Measurements from ENCODE around the gene ABHD5. TPM values are rescaled to one million over a fixed set of nuclear protein-coding genes. Genes with fewer than 3 reads are reported as not detected.
A peak's percentile ranks its signal among the peaks of the same experiment; 100 is the strongest.

Gene ABHD5
- polyA plus RNA-seq, 12 donors: 8.2 to 15.5 (median 10.4) TPM; not detected in 1

DNA sequence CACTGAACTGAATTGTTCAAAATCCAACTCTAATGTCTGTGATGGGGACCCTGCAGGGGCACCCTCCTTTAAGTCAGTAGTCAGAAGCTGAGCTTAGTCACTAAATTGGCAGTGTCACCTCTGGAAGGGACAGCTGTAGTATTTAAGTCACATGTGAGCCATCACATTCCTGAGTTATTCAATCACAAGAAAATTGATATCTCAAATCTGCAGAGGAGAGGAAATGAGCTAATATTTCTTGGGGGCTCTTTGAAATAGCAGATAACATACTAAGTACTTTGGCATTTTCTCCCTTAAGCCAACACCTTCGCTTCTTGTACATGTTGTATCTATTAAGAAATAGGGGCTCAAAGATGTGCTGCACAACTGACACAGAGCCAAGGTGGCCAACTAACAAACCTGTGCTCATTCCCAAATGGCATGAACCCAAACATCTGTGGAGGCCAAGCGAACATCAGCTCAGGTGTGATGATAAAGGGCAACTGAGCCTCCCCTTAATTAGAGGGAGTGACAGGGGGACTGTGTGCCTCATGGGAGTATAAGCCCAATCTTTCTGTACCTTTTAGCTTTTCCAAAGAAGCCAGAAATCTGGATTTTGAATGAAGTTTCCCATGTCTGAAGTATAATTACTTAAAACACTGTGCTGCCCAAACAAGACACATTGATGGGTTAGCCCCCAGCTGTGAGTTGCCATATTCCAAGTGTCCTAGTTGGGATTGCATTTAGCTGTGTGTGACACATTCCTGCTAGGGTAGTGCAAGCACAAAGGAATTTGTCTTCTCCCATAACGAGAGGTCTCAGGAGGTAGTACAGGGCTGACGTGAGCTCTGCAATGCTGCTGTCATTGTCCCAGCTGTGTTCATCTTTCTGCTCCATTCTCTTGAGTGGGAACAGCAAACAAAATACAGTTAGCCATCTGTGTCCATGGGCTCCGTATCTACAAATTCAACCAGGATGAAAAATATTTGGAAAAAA is 63.3 kb downstream of the ABHD5 start:
- no peak for DNase-seq

DNA sequence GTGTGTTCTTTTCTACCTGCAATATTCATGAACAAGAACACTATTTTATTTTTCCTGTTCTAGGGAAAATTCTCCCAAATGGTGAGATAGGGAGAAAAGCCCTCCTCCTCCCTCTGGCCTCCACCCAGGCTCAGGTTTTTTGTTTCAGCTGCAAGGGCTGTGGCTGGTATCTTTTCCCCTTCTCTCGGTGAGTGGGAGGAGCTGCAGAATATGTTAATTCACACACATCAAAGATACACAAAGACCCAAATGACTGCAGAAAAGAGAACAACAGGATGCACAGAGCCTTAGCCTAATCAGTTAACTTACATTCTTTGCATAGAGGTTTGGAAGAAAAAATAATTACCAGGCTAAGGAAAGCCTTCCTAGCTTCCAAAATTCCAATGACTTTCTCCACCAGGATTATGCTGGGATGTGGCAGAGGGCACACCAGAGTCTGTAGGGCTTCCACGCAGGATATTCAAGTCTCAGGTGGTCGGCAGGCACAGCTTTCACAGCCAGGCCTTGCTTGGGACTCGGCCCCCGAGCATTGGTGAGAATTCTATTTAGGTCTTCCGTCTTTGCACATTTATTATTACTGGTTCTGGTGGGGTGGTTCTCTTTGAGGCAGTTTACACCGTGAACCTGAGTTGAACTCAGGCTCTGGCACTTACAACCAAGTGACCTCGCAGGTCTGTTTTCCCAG is 64.9 kb downstream of the ABHD5 start:
- DNase-seq: no peak

DNA sequence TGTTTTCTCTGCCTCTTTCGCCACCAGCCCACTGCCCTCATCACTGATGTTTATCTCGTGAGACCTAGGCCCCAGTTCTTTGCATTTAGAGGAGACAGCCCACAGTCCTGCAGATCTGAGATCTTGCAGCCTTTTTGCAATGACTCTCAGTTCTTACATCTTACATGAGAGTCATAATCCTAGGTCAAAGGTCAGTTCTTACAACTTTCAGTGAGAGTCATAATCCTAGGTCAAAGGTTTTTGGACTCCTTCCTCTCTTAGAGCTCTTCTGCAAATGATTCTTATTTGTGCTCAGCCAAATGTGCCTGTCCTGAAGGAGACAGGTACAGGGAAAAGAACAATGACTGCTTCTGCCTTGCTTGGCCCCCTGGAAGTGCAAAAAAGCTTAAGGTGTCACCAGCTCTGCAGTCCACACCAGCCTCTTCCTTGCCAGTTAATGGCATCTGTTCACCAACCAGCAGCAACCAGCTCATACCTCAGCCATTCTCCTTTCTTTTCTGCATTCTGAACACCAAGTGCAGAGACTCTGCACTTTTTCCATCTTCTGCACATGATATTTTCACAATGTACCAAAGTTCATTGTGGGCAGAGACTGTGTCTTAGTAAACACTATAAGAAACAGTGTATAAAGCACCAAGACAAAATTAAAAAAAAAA is 67.1 kb downstream of the ABHD5 start:
- DNase-seq: no peak

DNA sequence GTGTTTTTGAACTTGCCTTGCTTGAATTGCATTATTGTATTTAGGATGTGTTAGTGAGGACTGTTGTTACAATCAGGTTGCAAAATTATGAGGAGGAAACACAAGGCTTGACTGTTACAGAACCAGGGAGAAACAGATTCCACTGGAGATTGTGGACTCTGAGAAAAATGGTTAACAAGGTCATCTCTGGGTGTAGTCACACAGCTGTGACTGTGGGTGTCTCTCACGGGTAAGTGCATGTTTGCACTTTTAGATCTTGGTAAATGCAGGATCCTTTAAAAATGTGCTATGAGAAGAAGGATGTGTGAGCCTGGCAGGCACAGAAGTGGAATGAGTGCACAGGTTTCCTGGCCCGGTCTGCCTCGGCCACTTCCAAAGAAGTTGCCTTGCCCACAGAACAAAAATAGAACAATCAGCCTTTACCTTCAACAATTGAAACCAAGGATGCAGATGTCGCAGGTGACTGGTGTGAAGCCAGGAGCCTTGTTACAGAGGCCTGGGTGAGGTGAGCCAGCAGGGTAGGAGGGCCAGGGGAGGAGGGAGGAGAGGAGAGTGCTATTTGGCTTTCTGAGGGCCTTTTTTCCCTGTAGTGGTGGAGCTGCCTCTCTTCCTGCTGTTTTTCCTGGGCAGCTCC is 68.0 kb downstream of the ABHD5 start:
- DNase-seq: no peak

DNA sequence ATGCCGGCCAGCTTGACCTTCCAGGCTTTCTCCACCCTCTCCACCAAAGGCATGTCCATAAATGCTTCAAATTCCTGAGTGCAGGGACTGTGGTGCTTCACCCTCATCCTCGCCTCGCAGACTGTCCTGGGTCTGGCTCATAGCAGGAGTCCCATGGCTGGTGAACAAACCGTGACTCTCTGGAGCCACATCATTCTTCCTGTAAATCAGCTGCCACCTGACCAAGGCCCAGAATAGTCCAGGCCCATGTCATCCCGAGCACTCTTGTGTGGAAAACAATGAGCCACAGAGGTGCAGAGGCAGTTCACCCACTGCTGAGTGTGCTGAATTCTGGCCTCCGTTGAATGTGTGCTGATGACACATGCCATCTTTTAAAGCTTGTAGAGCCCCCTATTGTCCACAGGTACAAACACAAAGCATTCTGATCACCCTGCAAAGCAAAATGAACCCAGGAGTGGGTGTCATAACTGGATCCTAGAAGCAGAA is 68.6 kb downstream of the ABHD5 start:
- no peak for DNase-seq

DNA sequence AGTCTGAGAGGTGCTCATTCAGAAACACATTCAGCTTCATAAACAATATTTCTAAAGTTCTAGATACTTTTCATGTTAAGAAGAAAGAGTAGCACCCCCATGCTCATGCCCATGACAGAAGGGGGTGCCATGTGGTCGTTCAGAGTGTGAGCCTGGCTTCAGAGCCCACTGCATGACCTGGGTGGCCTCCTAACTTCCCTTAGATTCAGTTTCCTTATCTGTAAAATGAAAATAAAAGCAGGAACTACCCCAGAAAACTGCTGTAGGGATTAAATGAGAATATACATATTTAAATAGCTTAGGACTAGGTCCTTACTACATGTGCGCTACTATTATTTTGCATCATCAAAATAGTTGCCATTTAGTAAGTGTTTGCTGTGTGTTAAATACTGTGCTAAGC is 69.2 kb downstream of the ABHD5 start:
- DNase-seq: no peak

DNA sequence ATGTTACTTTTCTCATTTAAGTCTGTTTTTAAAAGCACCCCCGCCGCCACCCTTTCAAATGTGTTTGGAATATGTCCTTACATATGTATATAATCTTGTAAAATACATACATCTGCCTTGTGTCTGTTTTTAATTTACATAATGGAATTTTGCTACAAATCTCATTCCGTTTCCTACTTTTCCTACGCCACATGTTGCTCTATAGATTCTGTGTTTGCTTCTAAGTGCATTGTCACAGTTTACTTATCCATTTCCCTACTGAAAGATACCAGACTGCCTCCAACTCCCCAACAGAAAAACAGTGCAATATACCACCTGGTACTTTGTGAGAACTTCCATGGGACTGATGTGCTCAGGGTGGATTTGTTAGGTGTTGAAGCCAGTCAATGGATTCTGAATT is 70.2 kb downstream of the ABHD5 start:
- no peak for DNase-seq

DNA sequence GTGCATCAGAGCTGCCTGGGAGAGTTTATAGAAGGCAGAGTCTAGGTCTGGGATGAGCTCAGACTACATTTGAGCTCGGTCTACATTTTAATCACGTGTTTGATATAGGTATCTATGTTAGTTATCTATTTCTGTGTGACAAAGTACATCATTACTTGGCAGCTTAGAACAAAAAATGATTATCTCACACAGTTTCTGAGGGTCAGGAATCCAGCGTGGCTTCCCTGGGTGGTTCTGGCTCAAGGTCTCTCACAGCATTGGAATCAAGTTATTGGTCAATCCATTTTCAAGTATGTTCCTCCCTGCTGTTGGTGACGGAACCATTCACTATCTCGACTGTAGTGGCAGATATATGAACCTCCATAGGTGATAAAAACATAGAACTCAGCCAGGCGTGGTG is 71.7 kb downstream of the ABHD5 start:
- DNase-seq: no peak

DNA sequence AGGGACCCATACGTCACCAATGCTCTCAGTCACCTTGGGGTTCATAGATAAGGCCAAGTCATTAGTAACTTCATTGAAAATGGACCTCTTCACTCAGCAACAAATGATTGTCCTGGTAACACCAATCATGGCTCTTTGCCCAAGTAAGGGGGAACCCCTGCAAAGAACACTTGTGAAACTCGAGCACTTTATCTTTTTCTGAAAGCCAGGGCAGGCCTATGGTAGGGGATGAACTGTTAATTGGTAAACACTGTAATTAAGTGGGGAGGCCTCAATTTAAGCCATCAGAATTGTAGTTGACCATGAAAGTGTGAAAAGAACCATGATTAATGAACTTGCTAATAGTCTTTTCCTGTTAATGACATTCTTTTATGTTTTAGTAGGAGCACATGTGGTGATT is 73.3 kb downstream of the ABHD5 start:
- no peak for DNase-seq

DNA sequence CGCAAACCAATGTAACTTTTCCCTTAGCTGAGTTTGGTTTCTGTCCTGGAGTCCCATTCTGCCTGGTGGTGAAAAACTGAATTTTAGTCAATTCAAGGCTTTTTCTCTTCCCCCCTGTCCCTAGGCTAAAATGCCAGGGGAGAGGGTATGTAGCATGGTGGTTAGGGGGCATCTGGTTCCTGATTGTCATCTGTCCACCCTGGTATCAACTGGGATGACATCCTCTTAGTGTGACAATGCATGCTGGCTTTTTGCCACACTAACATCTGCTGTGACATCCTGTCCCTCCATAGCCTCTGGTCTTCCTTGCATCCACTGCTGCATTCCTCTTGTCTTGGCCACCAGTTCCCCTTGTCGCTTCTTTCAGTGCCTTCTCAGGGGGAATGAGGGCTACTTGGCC is 73.7 kb downstream of the ABHD5 start:
- DNase-seq: no peak

DNA sequence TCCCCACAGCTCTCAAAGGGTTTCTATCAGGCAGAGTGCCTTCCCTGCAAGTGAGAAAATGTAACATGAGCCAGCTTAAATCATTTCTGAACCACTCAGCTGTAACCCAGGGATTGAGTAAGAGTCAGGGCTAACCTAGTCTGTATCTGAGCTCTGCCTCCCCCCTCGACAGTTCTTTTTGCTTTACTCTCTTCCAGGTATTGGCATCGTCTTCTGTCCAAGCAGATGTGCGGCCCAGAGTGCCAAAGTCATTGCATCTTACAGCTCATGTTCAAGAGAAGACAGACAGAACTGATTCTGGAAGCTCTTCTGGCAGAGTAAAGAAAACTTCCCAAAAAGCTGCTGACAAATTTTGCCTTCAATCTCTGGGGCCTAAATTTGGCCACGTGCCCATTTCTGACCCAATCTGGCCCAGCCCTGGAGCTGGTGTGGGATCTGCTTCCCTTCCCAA is 74.8 kb downstream of the ABHD5 start:
- DNase-seq: peak; percentile 48

DNA sequence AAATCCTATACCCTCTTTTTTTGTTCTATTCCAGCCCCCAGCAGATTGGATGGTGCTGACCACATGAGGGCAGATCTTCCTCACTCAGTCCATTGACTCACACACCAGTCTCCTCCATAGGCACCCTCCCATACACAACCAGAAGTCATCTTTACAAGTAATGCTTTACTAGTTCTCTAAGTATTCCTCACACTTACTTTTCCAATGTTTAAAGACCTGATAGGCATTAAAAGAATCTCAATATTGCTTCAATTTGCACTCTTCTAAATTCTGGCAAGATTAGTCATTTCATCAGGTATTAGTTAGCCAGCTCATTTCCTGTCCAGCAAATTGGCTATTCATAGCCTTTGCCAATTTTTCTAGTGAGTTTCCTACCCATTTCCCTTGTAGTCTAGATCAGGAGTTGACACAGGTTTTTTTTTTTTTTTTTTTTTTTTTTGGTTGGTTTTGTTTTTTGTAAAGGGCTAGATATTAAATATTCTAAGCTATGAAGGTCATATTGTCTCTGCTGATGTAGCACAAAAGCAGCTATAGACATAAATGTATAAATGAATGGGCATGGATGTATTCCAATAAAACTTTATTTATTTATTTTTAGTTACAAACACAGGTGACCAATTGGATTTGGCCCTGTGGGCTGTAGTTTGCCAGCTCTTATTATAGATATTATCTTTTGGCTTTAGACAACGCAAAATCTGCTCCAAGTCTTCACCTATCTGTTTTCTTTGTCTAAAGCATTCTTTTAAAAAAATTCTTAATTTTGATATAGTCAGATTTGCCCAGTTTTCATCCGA is 76.1 kb downstream of the ABHD5 start:
- DNase-seq: no peak

DNA sequence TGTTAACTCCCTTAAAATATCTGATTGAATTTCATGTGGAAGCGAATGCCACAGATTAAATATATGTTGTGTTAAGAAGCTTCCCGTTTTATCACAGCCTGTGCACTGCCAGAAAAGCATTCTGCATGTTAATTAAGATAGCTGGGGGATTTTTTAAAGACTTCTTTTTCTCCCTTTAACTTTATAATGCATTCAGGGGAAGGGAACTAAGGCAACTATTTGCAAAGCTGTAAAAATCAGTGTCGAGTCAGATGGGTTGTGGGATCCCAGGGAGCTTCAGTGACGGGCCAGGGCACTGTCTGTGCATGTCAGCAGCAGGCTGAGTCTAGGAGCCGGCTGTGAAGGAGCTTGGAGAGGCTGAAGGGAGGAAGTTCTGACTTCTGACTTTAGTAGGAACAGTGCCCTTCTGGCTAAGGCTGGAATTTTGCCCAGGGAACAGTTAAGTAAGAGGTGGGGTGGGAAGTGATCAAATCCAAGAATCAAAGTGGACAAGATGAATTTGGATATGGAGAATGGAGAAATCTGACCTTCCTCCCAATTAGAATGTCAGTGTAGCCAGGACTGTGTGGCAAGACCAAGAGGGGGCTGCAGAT is 77.7 kb downstream of the ABHD5 start:
- no peak for DNase-seq

DNA sequence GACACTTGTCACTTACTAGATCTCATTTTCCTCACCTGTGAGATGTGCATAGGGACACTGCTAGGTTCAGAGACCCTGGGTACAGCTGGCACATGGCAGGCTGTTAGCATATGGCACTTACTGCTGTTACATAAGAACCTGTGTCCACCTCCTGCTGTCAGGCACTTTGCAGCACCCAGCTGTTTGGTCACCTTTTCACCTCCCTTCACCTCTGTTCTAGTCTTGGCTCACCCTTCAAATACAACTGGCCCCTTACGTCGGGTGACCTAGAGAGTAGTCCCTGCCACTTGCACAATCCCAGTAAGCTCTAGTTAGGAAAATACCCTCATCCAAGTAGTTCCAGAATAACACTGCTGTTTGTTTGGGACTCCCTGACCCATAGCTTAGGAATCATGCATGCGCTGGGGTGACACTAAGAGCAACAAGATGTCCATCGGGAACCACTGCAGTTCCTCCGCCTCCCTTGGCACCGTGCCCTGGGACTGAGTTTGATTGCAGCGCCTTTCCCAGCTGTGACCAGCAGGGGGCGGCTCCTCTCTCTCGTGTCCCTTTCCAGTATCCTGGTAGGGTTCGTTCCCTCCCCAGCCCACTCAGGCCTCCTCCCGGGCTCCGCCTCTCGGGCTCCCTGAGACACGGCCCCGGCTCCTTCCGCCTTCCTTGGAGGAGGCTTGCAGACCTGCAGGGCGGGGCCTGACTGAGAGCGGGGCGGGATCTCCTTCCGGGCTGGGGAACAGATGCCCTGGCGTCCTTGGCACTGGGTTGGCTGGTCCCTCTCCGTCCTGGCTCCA is 78.6 kb downstream of the ABHD5 start:
- peak; percentile 93 for DNase-seq

DNA sequence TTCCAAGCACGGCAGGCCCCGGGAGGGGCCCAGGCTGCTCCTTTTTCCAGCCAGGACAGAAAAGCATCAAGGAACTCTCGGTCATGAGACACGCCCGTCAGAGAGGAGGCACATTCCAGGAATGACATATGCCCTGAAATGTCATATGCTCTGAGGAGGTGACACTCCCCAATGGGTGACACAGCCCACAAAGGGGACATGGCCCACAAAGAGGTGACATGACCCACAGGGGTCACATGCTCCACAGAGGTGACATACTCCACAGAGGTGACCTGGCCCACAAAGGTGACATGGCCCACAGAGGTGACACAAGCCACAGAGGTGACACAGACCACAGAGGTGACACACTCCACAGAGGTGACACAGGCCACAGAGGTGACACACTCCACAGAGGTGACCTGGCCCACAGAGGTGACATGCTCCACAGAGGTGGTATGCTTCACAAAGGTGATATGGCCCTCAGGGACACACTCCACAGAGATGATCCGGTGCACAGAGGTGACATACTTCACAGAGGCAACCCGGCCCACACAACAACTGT is 79.2 kb downstream of the ABHD5 start:
- DNase-seq: no peak

DNA sequence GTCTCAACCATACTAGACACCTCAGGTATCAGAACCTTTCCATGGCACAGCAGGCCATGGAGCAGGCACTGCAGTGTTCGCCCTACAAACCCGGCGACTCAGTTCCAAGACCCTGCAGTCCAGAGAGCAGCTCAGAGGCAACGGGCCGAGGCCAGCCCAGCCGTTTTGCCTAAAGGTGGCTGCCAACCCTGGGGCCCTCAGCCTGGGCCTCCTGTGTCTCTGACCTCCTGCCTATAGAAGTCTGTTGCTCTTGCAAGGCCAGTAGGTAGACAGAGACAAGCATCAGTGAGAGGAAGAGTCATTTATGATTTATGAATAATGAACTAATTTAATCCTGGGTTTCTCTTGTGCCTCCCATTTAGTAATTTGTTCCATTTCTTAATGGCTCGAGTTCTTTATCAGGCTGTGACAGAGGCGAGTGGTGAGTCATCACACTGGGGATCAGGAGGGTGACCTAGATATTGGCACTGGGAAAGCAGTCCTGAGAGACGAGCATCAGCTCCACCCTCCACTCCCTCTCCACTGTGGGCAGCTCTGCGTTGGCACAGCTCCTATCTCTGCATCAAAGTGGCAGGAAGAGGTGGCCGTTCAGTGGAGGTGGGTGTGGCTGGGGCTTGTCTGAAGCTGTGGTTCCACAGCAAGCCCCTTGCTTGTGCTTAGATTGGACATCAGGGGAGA is 79.8 kb downstream of the ABHD5 start:
- no peak for DNase-seq

DNA sequence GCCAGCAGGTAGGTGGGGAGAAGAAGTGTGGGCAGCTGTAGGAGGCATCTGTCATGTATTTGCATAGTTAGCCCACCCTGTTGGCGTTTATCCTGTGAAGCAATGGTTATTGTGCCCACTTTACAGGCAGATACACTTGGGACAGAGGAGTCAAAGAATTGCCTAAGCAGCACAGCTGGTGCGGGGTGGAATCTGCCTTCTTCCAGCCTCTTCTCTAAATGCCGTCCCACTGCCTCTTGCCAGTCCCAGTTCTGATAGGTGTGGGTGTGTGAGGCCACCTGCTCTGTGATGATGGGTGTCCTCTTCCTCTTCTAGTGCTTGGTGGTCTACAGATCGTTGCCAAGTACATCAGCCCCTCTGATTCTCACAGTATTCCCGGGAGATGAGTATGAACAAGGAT is 80.9 kb downstream of the ABHD5 start:
- no peak for DNase-seq

DNA sequence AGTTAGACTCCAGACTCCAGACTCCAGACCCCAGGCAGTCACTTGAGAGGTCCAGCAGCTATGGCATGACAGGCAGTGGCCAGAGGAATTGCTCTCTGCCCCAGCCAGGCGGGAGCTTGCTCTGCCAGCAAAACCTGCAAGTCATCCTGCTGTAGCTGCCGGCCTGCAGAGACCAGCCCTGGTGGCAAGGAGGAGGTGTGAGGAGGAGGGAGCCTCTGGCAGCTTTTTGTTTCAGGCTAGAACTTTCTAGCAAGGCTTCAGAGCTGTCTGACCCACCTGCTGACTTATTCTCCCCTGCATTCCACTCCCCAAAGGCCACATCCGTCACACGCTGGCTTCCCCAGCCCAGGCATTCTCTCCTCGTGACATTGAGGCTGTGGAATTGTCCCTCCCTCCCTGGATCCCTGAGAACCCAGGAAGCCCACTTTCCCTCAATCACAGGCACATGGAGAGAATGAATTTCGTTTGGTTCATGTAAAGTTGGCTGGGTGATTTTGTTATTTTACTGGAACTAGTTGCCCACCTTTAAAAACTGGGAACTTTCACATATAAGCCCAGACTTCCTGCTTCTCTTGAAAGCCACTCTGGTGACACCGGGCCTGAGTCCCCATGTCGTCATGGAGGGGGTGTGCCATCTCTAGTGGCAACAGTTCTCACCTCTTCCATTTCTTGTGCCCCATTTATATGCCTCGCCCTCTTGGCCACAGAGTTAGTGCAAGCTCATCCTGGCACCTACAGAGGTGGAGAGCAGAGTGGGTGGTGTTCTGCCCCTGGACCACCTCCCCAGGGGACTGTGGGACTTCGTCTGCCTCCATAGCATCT is 82.7 kb downstream of the ABHD5 start:
- no peak for DNase-seq

Measured in muscle of arm (tissue), 12 donors.